C4-2B (cell line): Measurements from ENCODE around the gene KLK11.

Source experiments
- ZFX ChIP-seq: fragments of 450-650 bp; IDR thresholded peaks from 2 replicates; pipeline ENCODE4 v1.6.1; 2017
- TF ChIP-seq, protein P1 (sequence below): fragments of 450-650 bp; conservative IDR thresholded peaks from 2 replicates; pipeline ENCODE4 v1.5.1; 2017; ENCODE audit warnings: mild to moderate bottlenecking

GRCh38 chr19:51002542-51003311, 23.7 kb downstream of the KLK11 start:
- TF ChIP-seq, protein P1, sequence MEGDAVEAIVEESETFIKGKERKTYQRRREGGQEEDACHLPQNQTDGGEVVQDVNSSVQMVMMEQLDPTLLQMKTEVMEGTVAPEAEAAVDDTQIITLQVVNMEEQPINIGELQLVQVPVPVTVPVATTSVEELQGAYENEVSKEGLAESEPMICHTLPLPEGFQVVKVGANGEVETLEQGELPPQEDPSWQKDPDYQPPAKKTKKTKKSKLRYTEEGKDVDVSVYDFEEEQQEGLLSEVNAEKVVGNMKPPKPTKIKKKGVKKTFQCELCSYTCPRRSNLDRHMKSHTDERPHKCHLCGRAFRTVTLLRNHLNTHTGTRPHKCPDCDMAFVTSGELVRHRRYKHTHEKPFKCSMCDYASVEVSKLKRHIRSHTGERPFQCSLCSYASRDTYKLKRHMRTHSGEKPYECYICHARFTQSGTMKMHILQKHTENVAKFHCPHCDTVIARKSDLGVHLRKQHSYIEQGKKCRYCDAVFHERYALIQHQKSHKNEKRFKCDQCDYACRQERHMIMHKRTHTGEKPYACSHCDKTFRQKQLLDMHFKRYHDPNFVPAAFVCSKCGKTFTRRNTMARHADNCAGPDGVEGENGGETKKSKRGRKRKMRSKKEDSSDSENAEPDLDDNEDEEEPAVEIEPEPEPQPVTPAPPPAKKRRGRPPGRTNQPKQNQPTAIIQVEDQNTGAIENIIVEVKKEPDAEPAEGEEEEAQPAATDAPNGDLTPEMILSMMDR = no peak
- no peak for TF ChIP-seq ZFX
